Activated T-cell treated with anti-CD3 and anti-CD28 coated beads, Interleukin-2, amount 50 U/mL, for 1 hour (primary cell): ENCODE measurements around the gene APP.

ENCODE experiments used
- DNase-seq: peaks from one replicate; pipeline ENCODE4 v3.0.0-alpha.2; 2020

APP gene

GRCh38 chr21:26170471-26171257 lies at the start of gene APP:
APP (minus strand) TSS chr21:26170770; CDS start chr21:26170620, 150 bp downstream.
- peak; percentile 96 for DNase-seq

GRCh38 chr21:26212220-26212619 lies 41.6 kb upstream of the APP start:
- no peak for DNase-seq

GRCh38 chr21:26210614-26211013 lies 40.0 kb upstream of the APP start:
- DNase-seq: no peak

- DNase-seq: no peak
Observed at GRCh38 chr21:26207021-26207420, 36.5 kb upstream of the APP start.

GRCh38 chr21:26199456-26199855 lies 28.9 kb upstream of the APP start:
- no peak for DNase-seq

GRCh38 chr21:26195708-26196107 lies 25.1 kb upstream of the APP start:
- DNase-seq: no peak

- no peak for DNase-seq
Observed at GRCh38 chr21:26194811-26195251, 24.3 kb upstream of the APP start.

GRCh38 chr21:26194326-26194725 lies 23.8 kb upstream of the APP start:
- no peak for DNase-seq

GRCh38 chr21:26191609-26192008 lies 21.0 kb upstream of the APP start:
- no peak for DNase-seq

- no peak for DNase-seq
Observed at GRCh38 chr21:26188422-26188821, 17.9 kb upstream of the APP start.

- no peak for DNase-seq
Observed at GRCh38 chr21:26185446-26185845, 14.9 kb upstream of the APP start.

- DNase-seq: no peak
Observed at GRCh38 chr21:26185021-26185420, 14.5 kb upstream of the APP start.

GRCh38 chr21:26179501-26179900 lies 8.9 kb upstream of the APP start:
- DNase-seq: no peak

- DNase-seq: no peak
Observed at GRCh38 chr21:26177746-26178426, 7.3 kb upstream of the APP start.

- DNase-seq: no peak
Observed at GRCh38 chr21:26177187-26177586, 6.6 kb upstream of the APP start.

GRCh38 chr21:26171258-26172100 lies 909 bp upstream of the APP start:
- DNase-seq: no peak

- peak; percentile 61 for DNase-seq
Observed at GRCh38 chr21:26169611-26170470, 729 bp downstream of the APP start.

GRCh38 chr21:26169061-26169610 lies 1.4 kb downstream of the APP start:
- DNase-seq: no peak

GRCh38 chr21:26168371-26168770 lies 2.2 kb downstream of the APP start:
- no peak for DNase-seq

GRCh38 chr21:26167593-26167992 lies 3.0 kb downstream of the APP start:
- no peak for DNase-seq

GRCh38 chr21:26165331-26165730 lies 5.2 kb downstream of the APP start:
- no peak for DNase-seq

GRCh38 chr21:26164311-26164710 lies 6.3 kb downstream of the APP start:
- DNase-seq: no peak
